NT2/D1 (cell line): ENCODE measurements around the gene STX8.

Experiments
- DNase-seq: peaks from one replicate; pipeline ENCODE4 v3.0.0-alpha.2; 2011; ENCODE audit warnings: low read depth, low spot score
- H3K27me3 ChIP-seq: 2 replicates; pipeline ENCODE4 v1.6.0; 2011; ENCODE audit warnings: mild to moderate bottlenecking; ENCODE audit not compliant: insufficient read length, insufficient read depth
- H3K36me3 ChIP-seq: 2 replicates; pipeline ENCODE4 v1.6.1; 2011; ENCODE audit warnings: mild to moderate bottlenecking, low read length, mixed read lengths; ENCODE audit not compliant: insufficient read depth, insufficient read length
- H3K4me1 ChIP-seq: 2 replicates; pipeline ENCODE4 v1.5.1; 2011; ENCODE audit not compliant: insufficient read depth, insufficient read length
- H3K4me3 ChIP-seq: 2 replicates; pipeline ENCODE4 v1.5.1; 2011; ENCODE audit warnings: low read depth; ENCODE audit not compliant: insufficient read length
- H3K9ac ChIP-seq: 2 replicates; pipeline ENCODE4 v1.6.0; 2011; ENCODE audit warnings: low read depth; ENCODE audit not compliant: insufficient read length
- H3K9me3 ChIP-seq: 2 replicates; pipeline ENCODE4 v1.5.1; 2011; ENCODE audit warnings: mild to moderate bottlenecking, low read length; ENCODE audit not compliant: insufficient read depth
- SUZ12 ChIP-seq: IDR thresholded peaks from 2 replicates; pipeline ENCODE4 v1.6.1; 2011; ENCODE audit not compliant: insufficient read length, insufficient read depth; ENCODE audit errors: extremely low read depth
- YY1 ChIP-seq: IDR thresholded peaks from 2 replicates; pipeline ENCODE4 v1.6.1; 2011; ENCODE audit not compliant: insufficient read length, insufficient read depth
- ZNF274 ChIP-seq: IDR thresholded peaks from 2 replicates; pipeline ENCODE4 v1.6.1; 2011; ENCODE audit warnings: mild to moderate bottlenecking, low read depth, low read length

STX8 gene

DNA sequence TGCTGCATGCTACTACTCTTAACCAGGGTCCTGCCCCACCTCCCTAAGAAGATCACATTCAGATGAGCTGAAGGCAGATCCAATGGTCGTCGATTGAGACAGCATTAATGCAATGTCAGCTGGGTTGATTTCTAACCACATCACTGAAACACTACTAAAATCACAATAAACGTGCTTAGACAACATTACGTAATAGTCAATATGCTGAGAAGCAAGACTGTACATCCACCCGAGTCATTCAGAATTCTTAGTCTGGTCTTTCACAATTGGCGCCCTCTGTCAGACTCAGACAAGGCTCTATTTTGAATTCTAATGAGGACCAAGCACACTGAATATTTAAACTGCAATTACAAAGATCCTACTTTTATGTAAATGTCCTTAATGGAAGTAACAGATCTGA, 205.2 kb downstream of the STX8 start:
- Histone ChIP-seq H3K9ac (no peak overlapping the region), H3K4me1 (peaks cover 2% of the 10 kb centered on the region), H3K27me3 (no peaks in the 10 kb centered on the region), H3K4me3 (no peak overlapping the region), H3K36me3 (no peaks in the 10 kb centered on the region), H3K9me3 (no peaks in the 10 kb centered on the region)
- TF ChIP-seq SUZ12 = no peak
- TF ChIP-seq YY1 = no peak
- no peak for TF ChIP-seq ZNF274
- DNase-seq = no peak

DNA sequence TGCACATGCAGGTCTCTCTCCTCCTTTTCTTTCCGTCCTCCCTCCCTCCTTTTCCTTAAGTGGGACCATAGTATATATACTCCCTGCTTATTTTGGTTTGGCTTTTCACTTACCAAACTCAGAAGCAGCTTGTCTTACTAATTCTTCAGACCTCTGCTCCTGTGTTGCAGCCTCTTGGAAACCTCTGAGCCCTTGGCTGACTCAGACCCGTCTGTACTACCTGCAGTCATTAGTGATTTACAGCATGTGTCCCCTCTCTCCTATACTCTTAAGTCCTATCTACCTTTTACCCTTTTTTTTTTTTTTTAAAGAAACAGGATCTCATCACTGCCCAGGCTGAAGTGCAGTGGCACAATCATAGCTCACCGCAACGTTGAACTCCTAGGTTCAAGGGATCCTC, 207.0 kb downstream of the STX8 start:
- H3K4me3 ChIP-seq = no peak overlapping the region
- H3K36me3 ChIP-seq = no peaks in the 10 kb centered on the region
- no peak for DNase-seq
- H3K9me3 ChIP-seq = no peaks in the 10 kb centered on the region
- H3K27me3 ChIP-seq = no peaks in the 10 kb centered on the region
- TF ChIP-seq ZNF274 = no peak
- TF ChIP-seq YY1 = no peak
- TF ChIP-seq SUZ12 = no peak
- no peak overlapping the region for H3K9ac ChIP-seq
- peaks cover 2% of the 10 kb centered on the region for H3K4me1 ChIP-seq

DNA sequence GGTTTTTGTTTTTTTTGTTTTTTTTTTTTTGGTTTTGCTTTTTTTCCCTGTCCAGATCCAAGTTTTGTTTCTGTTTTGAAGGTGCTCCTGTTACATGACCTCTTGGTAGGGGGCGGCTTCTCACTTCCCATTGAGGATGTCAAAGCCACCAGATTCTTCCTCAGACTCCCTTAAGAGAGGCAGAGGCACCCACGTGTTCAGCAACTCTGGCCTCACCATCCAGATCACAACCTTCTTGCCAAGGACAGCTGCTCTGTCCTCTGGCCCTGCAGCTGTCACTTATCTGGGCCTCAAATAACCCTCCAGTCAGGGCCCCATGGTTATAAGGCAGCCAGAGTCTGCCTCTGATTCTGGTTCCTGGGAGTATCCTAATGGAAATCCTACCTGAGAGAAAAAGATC, 208.5 kb downstream of the STX8 start:
- Histone ChIP-seq H3K9me3 (no peaks in the 10 kb centered on the region), H3K4me1 (peaks cover 2% of the 10 kb centered on the region), H3K27me3 (no peaks in the 10 kb centered on the region), H3K9ac (no peak overlapping the region), H3K4me3 (no peak overlapping the region), H3K36me3 (no peaks in the 10 kb centered on the region)
- DNase-seq = no peak
- no peak for TF ChIP-seq YY1

DNA sequence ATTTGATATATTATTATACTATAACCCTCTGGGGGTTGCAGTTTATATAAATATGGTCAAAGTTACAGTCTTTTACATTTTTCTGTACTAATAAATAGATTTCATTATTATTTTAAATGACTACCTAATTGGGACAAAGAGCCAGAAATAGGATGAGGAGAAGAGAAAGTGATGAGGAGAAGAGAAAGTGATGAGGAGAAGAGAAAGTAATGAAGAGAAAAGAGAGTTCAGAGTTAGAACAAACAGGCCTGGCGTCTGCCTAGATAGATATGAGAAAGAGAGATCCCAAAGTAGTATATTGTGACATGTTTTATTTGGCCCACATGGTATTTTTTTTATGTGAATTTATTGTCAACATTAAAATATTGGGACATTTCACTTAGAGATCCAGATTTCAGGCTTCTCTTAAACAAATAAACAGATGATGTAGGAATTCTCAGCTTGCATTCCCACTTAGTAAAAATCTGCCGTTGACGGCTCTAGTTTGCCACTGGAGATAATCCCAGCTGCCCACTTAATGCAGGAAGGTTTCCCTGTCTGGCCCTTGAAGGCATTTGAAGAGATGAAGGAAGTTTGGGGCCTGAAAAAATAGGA, 210.7 kb downstream of the STX8 start:
- TF ChIP-seq ZNF274 (no peak), SUZ12 (no peak), YY1 (no peak)
- no peaks in the 10 kb centered on the region for H3K36me3 ChIP-seq
- H3K4me1 ChIP-seq = peaks cover 2% of the 10 kb centered on the region
- H3K9ac ChIP-seq = no peak overlapping the region
- H3K27me3 ChIP-seq = no peaks in the 10 kb centered on the region
- no peak overlapping the region for H3K4me3 ChIP-seq
- H3K9me3 ChIP-seq = no peaks in the 10 kb centered on the region
- DNase-seq = no peak

DNA sequence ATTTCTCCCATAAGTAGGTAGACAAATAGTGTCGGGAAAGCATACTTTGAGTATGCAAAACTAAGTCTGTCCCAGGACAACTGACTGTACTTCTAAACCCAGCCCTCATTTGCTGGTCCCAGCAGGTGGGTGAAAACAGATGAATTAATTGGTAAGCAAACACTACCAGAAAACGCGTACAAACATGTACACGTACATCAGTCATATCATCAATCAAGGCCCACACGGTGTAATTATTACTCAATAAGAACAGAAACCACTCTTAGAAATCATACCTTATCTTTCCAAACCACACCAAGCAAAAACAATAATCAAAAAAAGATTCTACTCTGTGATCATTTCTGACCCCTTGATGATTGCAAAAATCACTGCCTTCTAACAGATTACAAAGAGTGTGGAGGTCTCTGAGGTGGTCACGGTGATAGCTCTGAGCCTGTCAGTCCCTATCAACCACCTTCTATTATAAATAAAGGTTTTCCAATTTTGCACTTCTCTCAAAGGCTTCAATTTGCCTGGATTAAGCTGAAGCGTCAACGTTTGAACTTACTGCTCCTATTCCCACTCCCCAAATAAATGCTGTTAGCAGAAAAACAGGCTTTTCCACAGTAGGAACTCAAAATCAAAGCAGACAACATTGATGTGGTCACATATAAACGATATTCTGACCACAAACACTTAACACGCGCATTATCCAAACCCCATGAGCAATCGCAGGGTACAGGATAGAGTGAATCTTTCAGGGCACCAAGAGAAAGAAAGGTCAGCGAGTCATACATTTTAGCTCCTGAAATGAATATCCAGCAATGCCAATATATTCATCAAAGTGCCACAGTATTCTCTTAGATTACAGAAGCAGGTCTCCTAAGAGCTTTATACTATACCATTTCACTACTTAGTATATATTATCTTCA, 211.9 kb downstream of the STX8 start:
- no peak for DNase-seq
- Histone ChIP-seq H3K36me3 (no peaks in the 10 kb centered on the region), H3K4me3 (no peak overlapping the region), H3K9ac (no peak overlapping the region), H3K4me1 (peaks cover 2% of the 10 kb centered on the region), H3K9me3 (no peaks in the 10 kb centered on the region), H3K27me3 (no peaks in the 10 kb centered on the region)
- TF ChIP-seq ZNF274 (no peak), YY1 (no peak)

DNA sequence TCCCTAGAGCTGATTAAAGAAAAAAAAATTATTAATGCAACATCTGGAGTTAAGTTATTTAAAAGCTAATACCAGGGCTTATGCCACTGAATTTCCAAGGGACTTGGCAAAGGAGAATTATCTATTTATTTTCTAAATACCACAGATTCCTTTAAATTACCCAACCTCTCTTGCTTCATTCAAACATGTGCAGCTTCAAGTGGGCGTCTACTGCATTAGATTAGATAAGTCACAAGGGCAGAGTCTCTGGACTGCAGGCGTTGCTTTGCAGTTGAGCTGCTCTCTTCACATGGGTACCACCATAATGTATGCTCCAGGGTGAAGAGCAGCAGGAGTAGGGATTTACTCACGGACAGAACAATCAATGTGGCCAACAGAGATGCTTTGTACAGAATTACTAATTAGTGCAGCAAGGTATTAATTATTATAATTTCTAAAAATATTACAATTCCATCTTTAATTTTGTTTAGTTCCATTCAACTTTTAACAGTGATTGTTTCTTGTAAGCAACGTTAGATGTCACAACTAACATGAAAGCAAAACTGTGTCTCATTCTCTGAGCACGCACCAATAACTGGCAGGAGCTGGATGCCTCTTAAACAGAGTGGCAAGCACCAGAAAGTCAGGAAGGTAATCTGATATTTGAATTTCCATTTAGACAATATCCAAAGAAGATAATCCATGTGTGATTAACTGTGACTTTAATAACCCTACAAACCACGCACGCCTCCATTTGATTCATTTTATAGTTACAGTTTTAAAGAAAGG, 214.2 kb downstream of the STX8 start:
- TF ChIP-seq SUZ12 = no peak
- TF ChIP-seq ZNF274 = no peak
- TF ChIP-seq YY1 = no peak
- H3K4me1 ChIP-seq = no peaks in the 10 kb centered on the region
- no peak for DNase-seq

DNA sequence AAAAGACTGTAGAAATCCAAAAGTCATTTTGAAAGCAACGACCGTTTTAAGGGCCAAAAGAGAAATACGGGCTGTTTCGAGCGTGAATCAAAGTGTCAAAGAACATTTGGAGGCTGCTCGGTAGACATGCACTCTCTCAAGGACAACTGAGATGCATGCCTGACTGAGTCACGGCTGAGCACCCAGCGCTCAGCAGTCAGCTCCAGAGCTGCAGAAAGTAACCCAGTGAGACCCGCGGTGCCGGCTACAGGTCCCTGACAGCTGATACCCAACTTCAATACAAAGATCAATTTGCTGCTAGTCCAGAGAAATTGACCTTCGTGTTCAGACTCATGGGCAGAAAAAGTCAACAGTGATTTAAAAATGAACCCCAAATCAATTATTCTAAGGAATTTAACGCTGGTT, 214.9 kb downstream of the STX8 start:
- Histone ChIP-seq H3K36me3 (no peaks in the 10 kb centered on the region), H3K9ac (no peak overlapping the region), H3K9me3 (no peaks in the 10 kb centered on the region), H3K4me1 (no peaks in the 10 kb centered on the region), H3K27me3 (no peaks in the 10 kb centered on the region), H3K4me3 (no peak overlapping the region)
- no peak for TF ChIP-seq SUZ12
- no peak for TF ChIP-seq YY1
- no peak for TF ChIP-seq ZNF274
- no peak for DNase-seq

More for the DNA sequence above, 214.2 kb downstream of the STX8 start:
- no peaks in the 10 kb centered on the region for H3K9me3 ChIP-seq
- H3K36me3 ChIP-seq = no peaks in the 10 kb centered on the region
- no peak overlapping the region for H3K4me3 ChIP-seq
- no peak overlapping the region for H3K9ac ChIP-seq
- H3K27me3 ChIP-seq = no peaks in the 10 kb centered on the region
